GM18505 (cell line): ENCODE measurements around the gene UTP15.

Source experiments
- ATAC-seq: cut with Tn5 transposase; IDR thresholded peaks from one replicate; pipeline ENCODE4 v1.9.1; 2021; ENCODE audit not compliant: unreplicated experiment
- POLR2A ChIP-seq: IDR thresholded peaks from 4 replicates; pipeline ENCODE4 v1.6.1; 2011; ENCODE audit warnings: borderline replicate concordance; ENCODE audit not compliant: insufficient read depth, insufficient read length; ENCODE audit errors: extremely low read depth

Gene UTP15

GRCh38 chr5:73623060-73623459, 57.5 kb downstream of the UTP15 start:
- no peak for ATAC-seq
- TF ChIP-seq POLR2A: no peak

- TF ChIP-seq POLR2A: no peak
- ATAC-seq: no peak
Measured at GRCh38 chr5:73623901-73624404, 58.4 kb downstream of the UTP15 start.

- TF ChIP-seq POLR2A: no peak
- no peak for ATAC-seq
Measured at GRCh38 chr5:73624888-73625287, 59.3 kb downstream of the UTP15 start.

- ATAC-seq: no peak
Measured at GRCh38 chr5:73625372-73625943, 59.9 kb downstream of the UTP15 start.

GRCh38 chr5:73625944-73626811, 60.6 kb downstream of the UTP15 start, which contains the start of gene ARHGEF28:
Gene ARHGEF28, plus strand, starts transcription at chr5:73626196. Its CDS starts 58,656 bp downstream, at chr5:73684852.
- no peak for ATAC-seq
- no peak for TF ChIP-seq POLR2A

More at GRCh38 chr5:73625372-73625943, 59.9 kb downstream of the UTP15 start:
- TF ChIP-seq POLR2A: no peak

- no peak for ATAC-seq
- no peak for TF ChIP-seq POLR2A
Measured at GRCh38 chr5:73626814-73627313, 61.3 kb downstream of the UTP15 start.

- TF ChIP-seq POLR2A: no peak
- no peak for ATAC-seq
Measured at GRCh38 chr5:73629456-73629855, 63.9 kb downstream of the UTP15 start.

GRCh38 chr5:73630765-73631164, 65.2 kb downstream of the UTP15 start:
- TF ChIP-seq POLR2A: no peak
- ATAC-seq: no peak

GRCh38 chr5:73631500-73631899, 66.0 kb downstream of the UTP15 start:
- TF ChIP-seq POLR2A: no peak
- no peak for ATAC-seq
